GM20431 (cell line): ENCODE results near the gene BMAL1.

Experiments
- in situ Hi-C: fragments of 300-500 bp; cut with MseI, MboI; formaldehyde crosslinking; loops from one replicate; pipeline ENCODE4 v1.15.0; 2020; ENCODE audit warnings: low sequenced_read_pairs; ENCODE audit not compliant: unreplicated experiment

The BMAL1 gene

DNA sequence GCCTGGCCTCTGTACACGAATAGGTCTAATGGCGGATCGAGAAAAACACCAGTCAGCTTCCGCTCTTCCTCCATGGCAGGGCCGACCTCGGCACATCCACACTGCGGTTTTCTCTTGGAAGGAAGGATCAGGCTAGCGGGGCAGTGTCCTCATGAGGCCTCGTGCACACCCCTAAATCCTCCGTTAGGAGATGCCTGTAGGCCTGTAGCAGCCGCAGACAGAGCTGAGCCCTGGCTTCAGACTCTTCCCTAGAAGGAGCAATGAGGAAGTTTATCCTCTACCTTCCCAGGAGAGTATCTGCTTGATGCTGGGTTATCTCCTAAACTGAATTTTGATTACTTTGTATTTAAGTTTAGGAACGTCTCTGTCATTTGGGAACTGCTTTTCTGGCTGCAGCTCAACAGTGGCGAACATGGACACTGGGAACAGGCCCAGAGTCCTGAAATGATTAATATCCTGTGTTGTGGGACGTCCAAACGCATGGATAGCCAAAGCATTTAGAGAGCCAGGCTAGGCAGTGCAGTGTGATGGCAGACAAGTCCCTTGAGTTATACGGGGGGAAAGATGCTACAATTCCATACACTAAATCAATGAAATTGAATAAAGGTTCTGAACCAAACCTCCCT lies 16.5 kb upstream of the BMAL1 start:
- in situ Hi-C loops = no loop called here

DNA sequence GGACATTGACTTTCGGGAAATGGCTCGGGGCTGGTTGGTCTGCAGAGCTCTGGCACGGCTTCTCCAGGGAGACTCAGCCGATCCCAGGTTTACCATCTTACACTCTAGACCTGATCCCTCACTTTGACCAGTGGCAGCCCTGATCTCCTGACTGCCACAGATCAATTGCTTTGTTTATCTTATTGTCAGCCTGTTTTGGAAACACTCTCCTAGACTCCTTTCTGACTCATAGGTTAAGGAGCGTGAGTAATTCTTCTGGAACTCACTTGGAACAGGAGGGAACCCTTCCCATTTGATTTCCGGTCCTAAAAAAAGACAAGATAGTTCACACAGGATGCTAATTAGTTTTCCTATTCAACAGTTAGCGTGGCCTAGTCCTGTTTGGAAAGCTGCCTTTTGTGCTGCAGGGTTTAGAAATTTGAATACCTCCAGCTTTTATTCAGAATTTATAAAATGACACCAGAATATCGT lies 16.0 kb upstream of the BMAL1 start:
- in situ Hi-C loops = no loop called here

DNA sequence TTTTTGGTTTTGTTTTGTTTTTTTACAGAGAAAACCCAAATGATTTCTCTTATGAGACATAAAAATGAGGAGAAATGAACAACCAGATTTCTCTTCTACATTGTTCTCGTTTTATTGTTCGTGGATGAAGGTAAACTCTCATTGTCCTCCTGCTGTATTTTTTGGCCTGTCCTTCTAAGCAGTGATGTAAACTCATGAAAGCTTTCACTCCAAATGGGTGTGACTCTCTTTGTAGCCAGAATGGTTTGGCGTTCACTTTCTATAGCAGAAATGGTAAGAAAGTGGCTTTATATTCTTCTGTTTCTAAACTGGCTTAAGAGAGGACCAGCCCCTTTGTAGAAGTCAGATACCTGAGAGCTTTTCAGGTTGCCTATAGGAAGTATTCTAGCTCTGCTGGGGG lies 15.5 kb upstream of the BMAL1 start:
- in situ Hi-C loops = no loop called here

DNA sequence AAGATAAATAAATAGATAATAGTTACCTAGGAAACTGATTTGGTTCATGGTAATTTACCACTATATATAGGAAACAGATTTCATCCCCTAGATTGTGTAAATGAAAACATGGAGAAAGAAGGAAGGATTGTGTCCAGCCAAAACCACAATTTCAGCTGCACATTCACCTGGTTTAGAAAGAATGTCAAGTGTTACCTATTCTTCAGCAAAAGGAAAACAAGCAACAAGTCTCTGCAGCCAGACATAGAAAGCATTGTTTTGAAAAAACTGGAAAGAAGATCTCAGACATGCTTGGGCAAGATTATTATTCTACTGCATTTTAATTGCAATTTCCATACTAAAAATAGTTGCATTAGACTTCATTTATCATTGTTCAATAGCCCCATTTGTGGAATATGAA lies 8.8 kb upstream of the BMAL1 start:
- in situ Hi-C loops = no loop called here

DNA sequence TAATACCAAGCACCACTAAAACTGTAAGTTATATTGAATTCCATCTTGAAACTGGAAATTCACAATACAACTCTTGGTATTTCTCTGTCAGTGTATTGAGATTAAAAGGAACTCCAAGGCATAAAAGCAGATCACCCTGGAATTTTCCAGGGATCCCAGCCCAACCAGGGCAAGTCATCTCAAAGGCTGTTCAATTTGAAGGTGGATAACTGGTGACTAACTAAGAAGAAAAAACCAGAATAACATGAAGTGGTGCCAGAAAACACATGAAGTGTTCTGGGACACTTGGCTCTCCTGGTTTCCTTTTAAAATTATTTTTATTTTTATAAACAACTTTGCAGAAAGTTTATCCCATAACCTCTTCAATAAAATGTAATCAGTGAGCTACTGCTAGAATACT lies 7.8 kb upstream of the BMAL1 start:
- in situ Hi-C loops = no loop called here

DNA sequence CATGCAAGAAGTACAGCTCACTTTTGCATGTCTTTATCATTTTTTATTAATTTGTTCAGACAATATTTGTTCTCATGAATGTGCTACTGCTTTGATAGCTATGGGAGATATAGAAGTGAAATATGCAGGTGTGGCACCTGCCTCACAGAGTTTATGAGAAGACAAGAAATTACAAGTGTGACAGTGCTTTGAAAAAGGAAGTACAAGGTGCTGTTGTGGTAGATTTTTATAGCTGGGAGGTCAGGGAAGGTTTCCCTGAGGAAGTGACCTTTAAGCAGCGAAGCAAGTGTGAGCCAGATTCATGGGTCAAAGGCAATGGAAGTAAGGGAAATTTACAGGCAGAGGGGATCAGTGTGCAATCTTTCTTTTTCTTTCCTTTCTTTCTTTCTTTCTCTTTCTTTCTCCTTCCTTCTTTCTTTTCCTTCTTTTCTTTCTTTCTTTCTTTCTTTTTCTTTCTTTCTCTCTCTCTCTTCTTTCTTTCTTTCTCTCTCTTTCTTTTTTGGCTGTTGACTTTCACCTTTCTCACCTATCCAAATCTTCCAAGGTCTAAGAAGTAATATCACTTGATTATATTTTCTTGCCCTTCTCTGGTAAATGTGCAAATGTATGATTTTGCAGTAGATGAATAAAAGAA lies 6.4 kb upstream of the BMAL1 start:
- in situ Hi-C loops = no loop called here

DNA sequence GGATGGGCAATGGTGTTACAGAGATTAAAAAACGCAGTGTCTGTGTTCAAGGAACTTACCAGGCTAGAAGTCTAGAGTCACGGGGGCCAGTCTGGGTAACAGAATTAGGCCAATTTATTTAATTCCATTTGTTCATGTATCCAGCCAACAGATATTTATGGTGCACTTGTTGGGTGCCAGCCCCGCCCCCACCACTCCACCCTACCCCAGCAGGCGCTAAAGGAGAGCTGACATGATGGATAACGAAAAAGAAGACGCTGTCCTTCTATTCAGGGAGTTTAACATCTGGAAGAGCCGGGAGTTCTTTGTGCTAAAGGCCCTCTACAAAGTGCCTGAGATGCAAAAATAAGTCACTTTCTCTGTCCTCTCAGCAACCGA lies 1.1 kb upstream of the BMAL1 start:
- in situ Hi-C loops = no loop called here

DNA sequence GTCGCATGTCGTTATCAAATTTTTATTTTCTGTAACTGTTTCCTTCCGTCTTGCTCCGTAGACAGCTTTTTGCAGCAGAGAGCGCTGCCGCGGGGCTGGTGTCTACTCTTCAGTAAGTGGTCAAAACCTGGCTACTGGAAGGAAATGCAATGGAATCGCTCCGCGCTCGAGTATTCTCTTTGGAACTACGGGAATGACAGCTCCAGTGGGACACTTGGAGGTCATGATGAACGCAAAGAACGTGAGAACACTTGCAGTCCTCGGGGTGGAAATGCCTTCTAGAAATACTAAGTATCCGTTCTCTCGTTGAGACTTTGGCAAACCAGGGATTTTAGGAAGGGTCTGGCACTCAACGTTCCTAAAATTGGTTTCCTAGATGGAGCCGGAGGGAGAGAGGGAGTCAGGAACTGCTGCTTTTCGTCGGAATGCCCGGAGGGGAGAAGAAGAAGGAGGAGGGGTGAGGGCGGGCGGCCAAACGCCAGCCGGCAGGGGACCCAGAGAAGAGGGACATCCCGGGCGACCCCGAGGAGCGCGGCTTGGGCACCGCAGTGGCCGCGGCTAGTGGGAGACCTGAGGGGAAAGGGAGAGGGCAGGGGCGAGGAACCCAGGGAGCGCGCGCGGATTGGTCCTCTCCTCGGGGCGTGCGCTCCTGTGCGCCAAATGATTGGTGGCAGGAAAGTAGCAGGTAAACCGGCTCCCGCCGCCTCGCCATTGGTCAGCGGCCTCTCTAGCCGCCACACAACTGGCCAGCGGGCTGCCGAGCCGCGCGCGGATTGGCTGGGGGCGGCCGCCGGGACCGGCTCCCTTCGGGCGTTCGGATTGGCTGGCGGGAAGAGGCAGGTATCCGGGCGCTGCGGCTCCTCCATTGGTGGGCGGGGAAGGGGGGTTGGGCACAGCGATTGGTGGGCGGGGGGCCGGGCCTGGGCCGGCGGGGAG lies 490 bp upstream of the BMAL1 start:
- in situ Hi-C loops = no loop called here

DNA sequence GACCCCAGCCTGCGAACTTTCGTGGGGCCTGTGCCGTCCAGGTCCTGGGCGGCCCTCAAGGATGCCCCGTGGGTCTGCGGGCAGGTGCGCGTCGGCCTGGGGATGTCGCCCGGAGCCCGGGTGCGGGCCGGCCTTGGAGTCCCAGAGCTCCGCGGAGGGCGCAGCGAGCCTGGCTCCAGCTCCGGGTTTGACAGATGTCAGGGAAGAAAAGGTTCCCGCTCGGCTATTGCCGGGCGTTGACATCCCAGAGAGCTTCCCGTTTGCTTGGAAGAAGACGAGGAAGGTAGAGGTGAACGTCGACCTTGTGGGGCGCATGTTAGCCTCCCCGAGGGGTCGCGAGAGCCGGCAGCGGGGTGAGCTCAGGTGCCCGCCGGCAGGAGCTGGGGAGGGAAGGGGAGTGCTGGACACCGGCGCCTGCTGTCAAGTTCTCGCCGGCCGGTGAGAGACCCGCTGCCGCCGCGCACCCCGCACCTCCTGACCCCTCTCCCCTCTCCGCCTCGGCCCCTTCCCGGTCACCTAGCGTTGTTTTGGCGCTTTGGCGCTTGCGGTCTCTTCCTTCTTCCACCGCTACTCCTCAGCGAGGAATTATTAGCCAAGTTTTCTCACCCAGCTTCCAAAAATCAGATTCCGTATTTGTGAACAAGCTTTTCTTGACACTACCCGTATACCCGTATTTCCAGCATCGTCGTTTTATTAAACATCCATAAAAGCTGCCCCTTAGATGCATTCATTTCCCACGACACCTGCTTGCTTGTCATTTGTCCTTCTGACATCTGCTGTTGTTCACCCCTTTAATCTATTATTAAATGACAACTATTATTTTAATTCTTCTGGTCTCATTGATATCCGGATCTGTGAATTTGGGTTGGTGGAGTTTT lies 1.3 kb downstream of the BMAL1 start:
- in situ Hi-C loops = no loop called here

DNA sequence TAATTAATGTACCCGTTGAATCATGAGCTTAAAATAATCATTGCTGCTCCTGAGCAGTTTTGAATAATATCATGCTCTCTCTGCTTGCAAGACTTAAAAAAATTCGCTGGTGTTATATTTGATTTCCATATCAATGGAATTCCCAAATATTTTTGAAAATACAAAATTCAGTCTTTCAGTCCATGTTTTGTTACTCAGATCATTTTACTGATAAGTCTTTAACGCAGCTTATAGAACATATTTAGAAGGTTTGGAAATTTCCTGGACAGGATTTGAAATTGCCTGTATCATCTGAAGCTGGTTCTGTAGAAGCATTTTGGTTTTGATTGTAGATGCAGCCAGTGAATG lies 1.9 kb downstream of the BMAL1 start:
- in situ Hi-C loops = no loop called here

DNA sequence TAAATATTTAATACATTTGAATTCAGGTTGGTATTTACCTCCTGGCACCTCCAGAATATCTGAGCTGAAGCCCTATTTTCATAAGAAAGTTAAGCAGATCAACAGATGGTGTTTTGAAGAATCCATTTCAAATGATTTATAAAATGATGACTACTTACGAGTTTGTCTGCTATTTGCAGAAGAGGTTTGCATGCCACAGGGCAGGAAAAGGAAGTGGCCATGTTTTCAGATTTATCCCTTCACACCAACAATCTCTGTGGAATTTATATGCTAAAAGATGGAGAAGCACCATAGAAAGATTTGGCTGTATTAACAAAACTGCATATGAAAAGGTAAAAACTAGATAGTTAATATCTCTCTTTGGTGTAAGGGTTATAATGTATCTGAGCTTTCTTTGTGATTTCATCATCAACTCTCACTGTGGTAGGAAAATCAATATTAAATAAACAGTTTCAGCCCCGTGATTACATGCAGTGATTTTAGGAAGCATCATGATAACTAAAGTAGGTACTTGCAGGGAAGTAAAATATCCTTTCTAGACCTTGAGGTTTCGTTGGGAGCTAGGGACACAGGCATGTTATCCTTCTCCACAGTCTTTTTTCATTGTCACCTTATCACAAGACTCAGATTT lies 2.6 kb downstream of the BMAL1 start:
- in situ Hi-C loops = no loop called here

DNA sequence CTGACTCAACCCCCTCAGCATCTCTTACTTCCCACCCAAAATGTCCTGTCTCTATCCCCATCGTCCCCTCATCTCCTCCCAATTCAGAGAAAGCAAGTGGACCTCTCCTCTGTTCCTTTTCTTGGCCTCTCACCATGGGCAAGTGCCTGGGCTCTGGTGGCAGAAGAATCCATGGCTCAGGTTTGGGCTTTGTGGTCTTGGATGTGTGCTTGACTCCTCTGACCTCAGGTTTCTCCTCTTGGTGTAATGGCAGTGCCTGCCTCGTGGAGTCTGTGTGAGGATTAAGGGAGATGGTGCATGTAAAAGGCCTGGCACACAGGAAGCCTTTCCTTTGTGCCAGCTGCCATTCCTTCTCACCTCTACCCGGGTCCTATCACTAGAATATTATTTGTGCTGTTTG lies 3.2 kb downstream of the BMAL1 start:
- in situ Hi-C loops = no loop called here

DNA sequence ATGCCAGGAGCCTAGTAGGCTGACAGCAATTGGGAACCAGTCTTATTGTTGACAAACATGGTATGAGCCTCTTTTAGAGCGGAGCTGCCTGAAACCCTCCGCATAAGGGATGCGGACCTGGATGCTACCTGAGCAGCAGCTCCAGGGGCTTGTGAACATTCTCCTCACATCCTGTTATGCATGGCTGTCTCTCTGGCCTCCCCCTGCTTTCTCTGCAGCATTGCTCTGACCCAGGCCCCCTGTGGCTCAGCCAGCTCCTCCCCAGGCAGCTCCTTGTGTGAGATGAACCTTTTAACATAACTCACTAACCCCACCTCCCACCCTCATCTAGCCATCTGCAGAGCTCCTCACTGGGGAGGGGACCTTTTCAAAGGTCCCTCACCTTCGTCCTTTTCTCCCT lies 6.0 kb downstream of the BMAL1 start:
- in situ Hi-C loops = no loop called here

DNA sequence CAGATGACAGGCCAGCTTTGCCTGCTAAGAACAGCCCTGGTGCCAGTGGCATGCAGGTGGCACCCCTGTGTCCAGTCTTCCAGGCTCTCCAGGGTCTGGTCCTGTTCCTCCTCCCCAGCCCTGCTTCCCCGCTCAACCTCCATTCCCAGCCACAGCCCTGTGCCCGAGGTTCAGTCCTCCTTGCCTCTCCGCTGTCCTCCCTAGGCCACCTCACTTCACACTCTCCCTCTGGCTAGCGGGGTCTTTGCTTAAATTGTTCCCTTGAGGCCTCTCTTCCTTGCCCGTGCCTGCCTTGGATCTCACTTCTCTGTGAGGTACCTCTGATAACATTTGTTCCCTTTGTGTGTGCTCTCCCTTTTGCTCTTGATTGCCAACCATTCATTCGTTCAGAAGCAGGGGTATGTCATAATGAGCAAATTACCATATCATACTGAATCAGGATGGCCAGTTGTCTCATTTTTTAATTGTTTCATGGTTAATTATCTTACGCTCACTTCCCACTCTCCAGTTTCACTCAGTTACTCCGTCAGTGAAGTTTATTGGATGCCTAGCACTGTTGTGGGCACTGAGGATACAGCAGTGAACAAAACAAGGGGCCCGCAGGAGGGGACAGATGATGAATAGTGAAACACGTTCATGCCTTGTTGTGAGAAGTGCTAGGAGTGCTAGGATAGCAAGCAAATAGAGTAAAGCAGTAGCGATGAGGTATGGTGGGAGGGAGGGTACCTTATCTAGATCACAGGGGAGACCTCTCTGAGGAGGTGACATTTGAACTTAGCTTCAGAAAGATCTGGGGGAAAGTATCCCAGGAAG lies 7.4 kb downstream of the BMAL1 start:
- in situ Hi-C loops = no loop called here

DNA sequence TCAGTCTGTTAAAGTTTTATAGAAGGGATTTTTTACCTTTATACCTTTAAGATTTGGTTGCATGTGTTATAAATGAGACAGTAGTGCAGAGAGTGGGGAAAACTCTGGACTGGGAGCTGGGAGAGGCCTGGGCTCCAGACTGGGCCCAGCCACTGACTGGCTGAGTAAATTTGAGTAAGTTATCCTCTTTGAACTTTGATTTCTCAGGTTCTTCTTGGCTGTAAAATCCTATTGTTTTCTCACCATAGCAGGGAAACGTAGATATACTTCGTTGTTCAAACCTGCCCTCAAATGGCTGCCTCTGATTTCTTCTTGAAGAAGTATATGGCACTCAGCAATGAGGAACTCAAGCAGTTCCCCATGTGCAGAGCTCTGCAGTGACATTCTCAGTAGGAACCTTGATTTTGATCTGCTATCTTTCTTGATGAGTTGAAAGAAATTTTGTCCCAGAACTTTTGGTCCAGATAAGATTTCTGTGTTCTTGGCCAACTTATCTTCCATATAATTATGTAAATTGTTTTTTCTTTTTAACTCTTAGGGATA lies 8.8 kb downstream of the BMAL1 start:
- in situ Hi-C loops = no loop called here

DNA sequence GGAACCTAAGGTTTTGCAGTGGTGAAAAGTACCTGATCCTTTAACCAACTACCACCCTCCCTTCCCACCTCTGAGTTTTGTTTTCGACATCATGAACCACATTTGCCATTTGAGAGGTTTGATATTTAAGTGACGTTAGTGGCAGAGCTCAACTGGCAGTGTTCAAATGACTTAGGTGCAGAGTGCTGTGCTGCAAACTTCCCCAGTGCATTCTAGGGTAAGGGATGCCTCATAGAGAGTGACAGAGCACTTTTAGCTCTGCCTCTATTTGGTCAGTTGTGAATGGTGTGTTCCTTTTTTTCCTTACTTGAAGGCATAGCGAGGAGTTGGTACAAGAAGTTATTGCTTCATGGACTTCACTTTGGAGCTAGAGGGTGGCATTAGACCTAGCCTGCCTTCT lies 9.4 kb downstream of the BMAL1 start:
- in situ Hi-C loops = no loop called here

DNA sequence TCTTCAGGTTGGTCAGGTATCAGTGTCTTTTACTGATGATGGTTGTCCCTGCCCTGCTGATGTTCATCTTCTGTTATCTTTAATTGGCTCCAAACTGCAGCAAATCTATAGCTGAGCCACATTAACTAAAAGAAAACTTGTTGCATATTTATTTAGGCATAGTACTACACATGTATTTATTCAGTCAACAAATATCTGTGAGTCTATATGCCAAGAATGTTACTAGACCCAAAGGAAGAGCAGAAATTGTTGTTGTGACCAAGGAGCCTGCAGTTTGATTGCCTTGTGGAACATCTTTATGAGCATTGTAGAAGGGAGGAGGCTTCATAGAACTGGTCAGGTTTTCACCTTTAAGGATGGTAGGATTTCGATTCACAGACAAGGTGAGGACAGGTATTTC lies 10.1 kb downstream of the BMAL1 start:
- in situ Hi-C loops = no loop called here

DNA sequence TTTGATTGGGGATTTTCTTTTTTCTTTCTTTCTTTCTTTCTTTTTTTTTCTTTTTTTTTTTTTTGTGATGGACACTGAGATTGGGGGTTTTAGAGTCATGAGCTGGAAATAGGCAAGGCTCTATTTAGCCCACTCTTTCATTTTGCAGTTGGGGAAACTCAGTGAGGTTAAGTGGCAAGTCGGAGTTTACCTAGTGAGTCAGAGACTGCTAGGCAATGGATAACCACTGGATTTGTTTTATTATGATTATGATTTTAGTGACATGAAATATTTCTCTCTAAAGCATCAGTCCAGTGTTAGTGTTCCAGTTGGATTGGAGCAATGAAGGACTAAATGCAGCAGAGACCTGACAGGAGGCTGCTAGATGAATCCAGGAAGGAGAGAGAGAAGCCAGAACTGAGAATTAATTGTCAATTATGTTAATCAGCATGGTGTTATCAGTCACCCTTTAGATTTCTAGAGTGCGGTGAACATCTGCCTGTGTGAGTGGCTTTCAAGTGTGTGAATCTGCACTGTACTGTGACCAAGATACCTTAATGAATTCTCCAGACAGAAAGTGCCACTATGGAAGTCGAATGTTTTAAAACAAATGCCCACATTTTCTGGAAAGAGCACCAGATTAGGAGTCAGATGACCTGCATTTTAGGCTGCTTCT lies 10.9 kb downstream of the BMAL1 start:
- in situ Hi-C loops = no loop called here
